NB4 (cell line): Measurements from ENCODE around the gene MYH9.

Experiments
- CTCF ChIP-seq: IDR thresholded peaks from one replicate; pipeline ENCODE4 v1.5.1; 2012; ENCODE audit warnings: low read depth, low read length
- MAX ChIP-seq: IDR thresholded peaks from 2 replicates; pipeline ENCODE4 v1.6.1; 2011; ENCODE audit warnings: low read depth, low read length
- MYC ChIP-seq: IDR thresholded peaks from 2 replicates; pipeline ENCODE4 v1.6.1; 2011; ENCODE audit warnings: low read depth, low read length
- POLR2A ChIP-seq: IDR thresholded peaks from 2 replicates; pipeline ENCODE4 v1.6.1; 2011; ENCODE audit warnings: mild to moderate bottlenecking; ENCODE audit not compliant: insufficient read length; ENCODE audit errors: extremely low read depth

GRCh38 chr22:36308880-36309279 is 78.9 kb downstream of the MYH9 start:
- TF ChIP-seq CTCF: no peak
- TF ChIP-seq POLR2A: no peak
- no peak for TF ChIP-seq MAX
- TF ChIP-seq MYC: no peak
